Lower leg skin (tissue), 3 donors: ENCODE measurements around the gene MGAM2.

Experiments
- POLR2A ChIP-seq, 2 donors: fragments of 450-650 bp; IDR thresholded peaks; one replicate each; pipeline ENCODE4 v1.6.1; 2016 to 2017; ENCODE audit warnings: antibody characterized with exemption in 2 of 2, mild to moderate bottlenecking in 1 of 2, moderate library complexity in 1 of 2
- TF ChIP-seq, protein P1 (sequence below), 3 donors: fragments of 450-650 bp; IDR thresholded peaks; one replicate each; pipeline ENCODE4 v1.5.1; 2016; ENCODE audit warnings: antibody characterized with exemption in 3 of 3, mild to moderate bottlenecking in 3 of 3, moderate library complexity in 2 of 3

DNA sequence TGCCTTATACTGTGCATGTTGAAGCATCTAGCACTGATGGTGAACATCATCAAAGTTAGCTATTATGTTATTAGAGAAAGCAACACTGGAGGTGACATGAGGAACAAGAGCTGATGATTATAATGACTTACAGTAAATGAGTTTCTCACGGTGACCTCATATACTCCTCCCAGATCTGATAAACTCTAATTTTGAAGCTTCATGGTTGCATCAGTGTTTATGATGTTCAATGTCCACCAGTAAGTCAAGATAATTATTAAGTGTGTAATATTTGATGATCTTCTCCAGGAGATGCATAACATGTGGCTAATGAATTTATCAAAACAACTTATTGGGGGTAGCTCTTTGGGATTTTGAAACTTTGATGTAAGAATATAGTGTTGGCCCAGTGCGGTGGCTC lies 27.5 kb downstream of the MGAM2 start:
- TF ChIP-seq, protein P1, sequence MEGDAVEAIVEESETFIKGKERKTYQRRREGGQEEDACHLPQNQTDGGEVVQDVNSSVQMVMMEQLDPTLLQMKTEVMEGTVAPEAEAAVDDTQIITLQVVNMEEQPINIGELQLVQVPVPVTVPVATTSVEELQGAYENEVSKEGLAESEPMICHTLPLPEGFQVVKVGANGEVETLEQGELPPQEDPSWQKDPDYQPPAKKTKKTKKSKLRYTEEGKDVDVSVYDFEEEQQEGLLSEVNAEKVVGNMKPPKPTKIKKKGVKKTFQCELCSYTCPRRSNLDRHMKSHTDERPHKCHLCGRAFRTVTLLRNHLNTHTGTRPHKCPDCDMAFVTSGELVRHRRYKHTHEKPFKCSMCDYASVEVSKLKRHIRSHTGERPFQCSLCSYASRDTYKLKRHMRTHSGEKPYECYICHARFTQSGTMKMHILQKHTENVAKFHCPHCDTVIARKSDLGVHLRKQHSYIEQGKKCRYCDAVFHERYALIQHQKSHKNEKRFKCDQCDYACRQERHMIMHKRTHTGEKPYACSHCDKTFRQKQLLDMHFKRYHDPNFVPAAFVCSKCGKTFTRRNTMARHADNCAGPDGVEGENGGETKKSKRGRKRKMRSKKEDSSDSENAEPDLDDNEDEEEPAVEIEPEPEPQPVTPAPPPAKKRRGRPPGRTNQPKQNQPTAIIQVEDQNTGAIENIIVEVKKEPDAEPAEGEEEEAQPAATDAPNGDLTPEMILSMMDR (IDR thresholded peaks at IDR 0.05), result no peak
- no peak for TF ChIP-seq POLR2A (IDR thresholded peaks at IDR 0.05)
